HepG2 (cell line): ENCODE measurements around the gene C11orf71.

Source experiments
- BRCA1 ChIP-seq: sonication (generic); formaldehyde crosslinking; IDR thresholded peaks from 2 replicates; pipeline ENCODE4 v1.4.0; 2020; ENCODE audit warnings: missing genetic modification reagents
- EP300 ChIP-seq, 3 experiments: sonication (generic) in 1 of 3; formaldehyde crosslinking in 1 of 3; IDR thresholded peaks; 2 replicates each; pipeline versions ENCODE4 v1.5.1 to v1.6.1; 2011 to 2020; ENCODE audit warnings: low read depth in 2 of 3, low read length in 2 of 3, borderline replicate concordance in 1 of 3, improper control_type of control experiment in 1 of 3, mild to moderate bottlenecking in 1 of 3, missing genetic modification reagents in 1 of 3, moderate library complexity in 1 of 3
- MXD4 ChIP-seq: IDR thresholded peaks from 2 replicates; pipeline ENCODE4 v1.6.1; 2016; ENCODE audit warnings: mild to moderate bottlenecking, missing biosample characterization, missing genetic modification reagents
- POLR2AphosphoS5 ChIP-seq: IDR thresholded peaks from 2 replicates; pipeline ENCODE4 v1.6.1; 2012; ENCODE audit warnings: low read depth, low read length
- RAD21 ChIP-seq: fragments of 450-650 bp; formaldehyde crosslinking; IDR thresholded peaks from 2 replicates; pipeline ENCODE4 v1.5.0; 2020; ENCODE audit warnings: mild to moderate bottlenecking
- RNF2 ChIP-seq: fragments of 450-650 bp; conservative IDR thresholded peaks from 2 replicates; pipeline ENCODE4 v1.6.1; 2016; ENCODE audit warnings: low read depth
- THRA ChIP-seq: sonication (generic); formaldehyde crosslinking; IDR thresholded peaks from 2 replicates; pipeline ENCODE4 v1.4.0; 2020; ENCODE audit warnings: missing genetic modification reagents, borderline replicate concordance
- ZNF670 ChIP-seq: sonication (generic); formaldehyde crosslinking; IDR thresholded peaks from 2 replicates; pipeline ENCODE4 v1.8.0; 2022; ENCODE audit warnings: mild to moderate bottlenecking, missing genetic modification reagents, borderline replicate concordance
- TF ChIP-seq, protein P1 (sequence below): sonication (generic); formaldehyde crosslinking; IDR thresholded peaks from 2 replicates; pipeline ENCODE4 v1.5.0; 2020; ENCODE audit warnings: mild to moderate bottlenecking, missing genetic modification reagents, moderate library complexity

- TF ChIP-seq THRA (no peak), BRCA1 (CRISPR knock-in tag) (no peak), EP300 (IDR thresholded peaks at IDR 0.05; ENCODE audit: low read depth in 2 of 2, low read length in 2 of 2) (no peak), EP300 (CRISPR knock-in tag; IDR thresholded peaks at IDR 0.05; ENCODE audit: borderline replicate concordance) (no peak), ZNF670 (CRISPR knock-in tag) (no peak), RNF2 (no peak), RAD21 (no peak), POLR2AphosphoS5 (no peak), MXD4 (CRISPR knock-in tag) (no peak)
- TF ChIP-seq, protein P1, sequence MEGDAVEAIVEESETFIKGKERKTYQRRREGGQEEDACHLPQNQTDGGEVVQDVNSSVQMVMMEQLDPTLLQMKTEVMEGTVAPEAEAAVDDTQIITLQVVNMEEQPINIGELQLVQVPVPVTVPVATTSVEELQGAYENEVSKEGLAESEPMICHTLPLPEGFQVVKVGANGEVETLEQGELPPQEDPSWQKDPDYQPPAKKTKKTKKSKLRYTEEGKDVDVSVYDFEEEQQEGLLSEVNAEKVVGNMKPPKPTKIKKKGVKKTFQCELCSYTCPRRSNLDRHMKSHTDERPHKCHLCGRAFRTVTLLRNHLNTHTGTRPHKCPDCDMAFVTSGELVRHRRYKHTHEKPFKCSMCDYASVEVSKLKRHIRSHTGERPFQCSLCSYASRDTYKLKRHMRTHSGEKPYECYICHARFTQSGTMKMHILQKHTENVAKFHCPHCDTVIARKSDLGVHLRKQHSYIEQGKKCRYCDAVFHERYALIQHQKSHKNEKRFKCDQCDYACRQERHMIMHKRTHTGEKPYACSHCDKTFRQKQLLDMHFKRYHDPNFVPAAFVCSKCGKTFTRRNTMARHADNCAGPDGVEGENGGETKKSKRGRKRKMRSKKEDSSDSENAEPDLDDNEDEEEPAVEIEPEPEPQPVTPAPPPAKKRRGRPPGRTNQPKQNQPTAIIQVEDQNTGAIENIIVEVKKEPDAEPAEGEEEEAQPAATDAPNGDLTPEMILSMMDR, result no peak
These were observed 12.6 kb upstream of the C11orf71 start for GRCh38 chr11:114412946-114413345.
